Metanephros (tissue), 2 donors: ENCODE data around the gene ASB13. TPM values are rescaled to one million over a fixed set of nuclear protein-coding genes. Genes with fewer than 3 reads are reported as not detected.

Experiments
- small RNA-seq: library from RNA; depleted of rRNA; stranded (forward); fragments of <200 nt; gene quantifications from one replicate; pipeline ENCODE3, GENCODE V24; 2014; ENCODE audit warnings: low replicate concordance
- total RNA-seq: library from RNA; depleted of rRNA; stranded (reverse); fragments of >200 nt; gene quantifications from one replicate; pipeline ENCODE4 v1.2.3, GENCODE V29; 2014

The ASB13 gene
- total RNA-seq, result 12.8 TPM

GRCh38 chr10:5666008-5666840 is at the start of gene ASB13:
Gene ASB13 (minus strand): TSS chr10:5666595. CDS start chr10:5666551, 44 bp downstream.

GRCh38 chr10:5684318-5684970 is 18.0 kb upstream of the ASB13 start, which contains the start of gene TASOR2:
Gene TASOR2 (plus strand): TSS chr10:5684838. CDS start chr10:5720643, 35,805 bp downstream.

Small RNA genes within 50 kb of the gene (small RNA-seq; reads per million reads assigned to genes)
- gene AL365356.2 (not detected), gene RN7SL445P (not detected)

Other genes starting within 250 kb of the ASB13 start
- not detected for gene CALML5, start 167.0 kb downstream of the ASB13 start, total RNA-seq
- gene CALML3, start 141.6 kb downstream of the ASB13 start, total RNA-seq, result not detected
- gene TASOR2, start 18.2 kb upstream of the ASB13 start, total RNA-seq, result 54.5 TPM
- 212 TPM for gene GDI2, start 146.8 kb upstream of the ASB13 start, total RNA-seq
- 16.5 TPM for gene ANKRD16, start 223.3 kb upstream of the ASB13 start, total RNA-seq
- gene FBH1, start 223.6 kb upstream of the ASB13 start, total RNA-seq, result 71.3 TPM